Mucosa of rectum (tissue), 2 donors: Measurements from ENCODE around the gene CDK10.

Experiments used
- H3K27ac ChIP-seq, 2 donors: one replicate each; pipeline ENCODE4 v1.7.0; 2013; ENCODE audit warnings: inconsistent platforms in 2 of 2, low read depth in 2 of 2, low read length in 2 of 2
- H3K27me3 ChIP-seq, 2 donors: one replicate each; pipeline ENCODE4 v1.7.0; 2013; ENCODE audit warnings: low read length in 2 of 2; ENCODE audit not compliant: control insufficient read depth in 2 of 2, insufficient read depth in 2 of 2
- H3K36me3 ChIP-seq, 2 donors: one replicate each; pipeline ENCODE4 v1.7.0; 2013; ENCODE audit warnings: low read length in 2 of 2; ENCODE audit not compliant: control insufficient read depth in 2 of 2, insufficient read depth in 2 of 2
- H3K4me1 ChIP-seq, 2 donors: one replicate each; pipeline ENCODE4 v1.7.0; 2013; ENCODE audit warnings: low read length in 2 of 2, mild to moderate bottlenecking in 1 of 2; ENCODE audit not compliant: control insufficient read depth in 2 of 2, insufficient read depth in 2 of 2
- H3K4me3 ChIP-seq, 2 donors: one replicate each; pipeline ENCODE4 v1.7.0; 2013; ENCODE audit warnings: low read length in 2 of 2
- H3K9ac ChIP-seq, 2 donors: one replicate each; pipeline ENCODE4 v1.7.0; 2013; ENCODE audit warnings: low read length in 2 of 2, low read depth in 1 of 2, mild to moderate bottlenecking in 1 of 2
- H3K9me3 ChIP-seq, 2 donors: one replicate each; pipeline ENCODE4 v1.7.0; 2013; ENCODE audit warnings: low read length in 2 of 2; ENCODE audit not compliant: control insufficient read depth in 2 of 2
- donor health status: healthy.
- donor health status: Normal muscosa, but diverticular disease.

CDK10 gene

GRCh38 chr16:89722392-89723278, 36.1 kb downstream of the CDK10 start:
- Histone ChIP-seq H3K27ac (peak overlapping the region; percentile 97 to 99), H3K27me3 (no peaks in the 10 kb centered on the region), H3K9ac (peak overlapping the region; percentile 89 to 92), H3K4me3 (peak overlapping the region; percentile 65 to 82), H3K9me3 (no peaks in the 10 kb centered on the region), H3K36me3 (peaks cover 23 to 29% of the 10 kb centered on the region in 2 donors), H3K4me1 (peaks cover 34 to 37% of the 10 kb centered on the region in 2 donors)

- Histone ChIP-seq H3K36me3 (peaks cover 26 to 35% of the 10 kb centered on the region in 2 donors), H3K9ac (peak overlapping the region in 1 of 2 donors; percentile 65), H3K4me1 (peaks cover 28 to 30% of the 10 kb centered on the region in 2 donors), H3K27ac (peak overlapping the region; percentile 97 to 99), H3K27me3 (no peaks in the 10 kb centered on the region), H3K4me3 (peak overlapping the region; percentile 65 to 82), H3K9me3 (no peaks in the 10 kb centered on the region)
Measured at GRCh38 chr16:89723279-89724250, 37.1 kb downstream of the CDK10 start.

GRCh38 chr16:89727406-89728120, 41.1 kb downstream of the CDK10 start:
- Histone ChIP-seq H3K4me3 (no peak overlapping the region), H3K27me3 (no peaks in the 10 kb centered on the region), H3K9me3 (no peaks in the 10 kb centered on the region), H3K4me1 (peaks cover 15 to 16% of the 10 kb centered on the region in 2 donors), H3K27ac (no peak overlapping the region), H3K9ac (no peak overlapping the region), H3K36me3 (peaks cover 63 to 69% of the 10 kb centered on the region in 2 donors)

GRCh38 chr16:89729293-89729692, 42.8 kb downstream of the CDK10 start:
- Histone ChIP-seq H3K27ac (no peak overlapping the region), H3K27me3 (no peaks in the 10 kb centered on the region), H3K4me3 (no peak overlapping the region), H3K9ac (no peak overlapping the region), H3K9me3 (no peaks in the 10 kb centered on the region), H3K36me3 (peaks cover 66 to 71% of the 10 kb centered on the region in 2 donors), H3K4me1 (peaks cover 0 to 2% of the 10 kb centered on the region in 2 donors)

GRCh38 chr16:89729863-89730593, 43.5 kb downstream of the CDK10 start:
- H3K36me3 ChIP-seq = peaks cover 68 to 69% of the 10 kb centered on the region in 2 donors
- no peak overlapping the region for H3K27ac ChIP-seq
- H3K4me1 ChIP-seq = no peaks in the 10 kb centered on the region
- H3K27me3 ChIP-seq = no peaks in the 10 kb centered on the region
- H3K9ac ChIP-seq = no peak overlapping the region
- no peaks in the 10 kb centered on the region for H3K9me3 ChIP-seq
- no peak overlapping the region for H3K4me3 ChIP-seq

GRCh38 chr16:89730610-89731234, 44.2 kb downstream of the CDK10 start:
- Histone ChIP-seq H3K27me3 (no peaks in the 10 kb centered on the region), H3K4me1 (no peaks in the 10 kb centered on the region), H3K9me3 (no peaks in the 10 kb centered on the region), H3K27ac (no peak overlapping the region), H3K9ac (no peak overlapping the region), H3K36me3 (peaks cover 72 to 75% of the 10 kb centered on the region in 2 donors), H3K4me3 (no peak overlapping the region)

GRCh38 chr16:89732142-89732917, 45.8 kb downstream of the CDK10 start:
- Histone ChIP-seq H3K4me1 (no peaks in the 10 kb centered on the region), H3K27me3 (no peaks in the 10 kb centered on the region), H3K9me3 (no peaks in the 10 kb centered on the region), H3K36me3 (peaks cover 76 to 80% of the 10 kb centered on the region in 2 donors), H3K4me3 (no peak overlapping the region), H3K9ac (no peak overlapping the region), H3K27ac (no peak overlapping the region)

- Histone ChIP-seq H3K9ac (no peak overlapping the region), H3K9me3 (no peaks in the 10 kb centered on the region), H3K4me3 (no peak overlapping the region), H3K27ac (no peak overlapping the region), H3K27me3 (no peaks in the 10 kb centered on the region), H3K36me3 (peaks cover 75 to 80% of the 10 kb centered on the region in 2 donors), H3K4me1 (no peaks in the 10 kb centered on the region)
Measured at GRCh38 chr16:89732918-89733242, 46.4 kb downstream of the CDK10 start.
